Ishikawa (cell line): ENCODE measurements around the gene NT5DC1.

Experiments used
- CEBPB ChIP-seq: IDR thresholded peaks from 2 replicates; pipeline ENCODE4 v1.6.1; 2012
- CREB1 ChIP-seq: IDR thresholded peaks from 2 replicates; pipeline ENCODE4 v1.6.1; 2012; ENCODE audit warnings: low read depth
- EGR1 ChIP-seq: IDR thresholded peaks from 2 replicates; pipeline ENCODE4 v1.6.1; 2012
- EP300 ChIP-seq: IDR thresholded peaks from 2 replicates; pipeline ENCODE4 v1.6.1; 2012; ENCODE audit warnings: borderline replicate concordance
- MAX ChIP-seq: IDR thresholded peaks from 2 replicates; pipeline ENCODE4 v1.6.1; 2012
- RAD21 ChIP-seq: IDR thresholded peaks from 2 replicates; pipeline ENCODE4 v1.6.1; 2012; ENCODE audit warnings: low read depth
- REST ChIP-seq: IDR thresholded peaks from 2 replicates; pipeline ENCODE4 v1.6.1; 2012; ENCODE audit warnings: low read depth, mild to moderate bottlenecking
- TAF1 ChIP-seq: IDR thresholded peaks from 2 replicates; pipeline ENCODE4 v1.6.1; 2012; ENCODE audit warnings: low read depth, mild to moderate bottlenecking
- TCF12 ChIP-seq: IDR thresholded peaks from 2 replicates; pipeline ENCODE4 v1.6.1; 2012; ENCODE audit warnings: low read depth
- TEAD4 ChIP-seq: IDR thresholded peaks from 2 replicates; pipeline ENCODE4 v1.6.1; 2012
- USF1 ChIP-seq: IDR thresholded peaks from 2 replicates; pipeline ENCODE4 v1.6.1; 2012
- YY1 ChIP-seq: IDR thresholded peaks from 2 replicates; pipeline ENCODE4 v1.6.1; 2012; ENCODE audit warnings: low read depth
- ZBTB7A ChIP-seq: IDR thresholded peaks from 2 replicates; pipeline ENCODE4 v1.6.1; 2012; ENCODE audit warnings: low read depth

- TF ChIP-seq MAX = no peak
- no peak for TF ChIP-seq CEBPB
- no peak for TF ChIP-seq YY1
- TF ChIP-seq TAF1 = no peak
- TF ChIP-seq EP300 = no peak
- no peak for TF ChIP-seq RAD21
- no peak for TF ChIP-seq CREB1
- TF ChIP-seq ZBTB7A = no peak
- TF ChIP-seq EGR1 = no peak
- no peak for TF ChIP-seq REST
- TF ChIP-seq TEAD4 = no peak
- TF ChIP-seq TCF12 = no peak
- no peak for TF ChIP-seq USF1
These were observed 105.7 kb downstream of the NT5DC1 start for GRCh38 chr6:116206231-116206903.
